Ascending aorta (tissue), 2 donors: ENCODE data around the gene CHAF1B. TPM values are rescaled to one million over a fixed set of nuclear protein-coding genes. Genes with fewer than 3 reads are reported as not detected.

Source experiments
- DNase-seq, 2 donors: peaks; one replicate each; pipeline ENCODE4 v3.0.0-alpha.2; 2019; ENCODE audit warnings: low spot score in 2 of 2
- H3K27ac ChIP-seq, 2 donors: fragments of 200-600 bp; sonication (generic); one replicate each; pipeline ENCODE4 v1.5.1; 2016 to 2017; ENCODE audit warnings: mild to moderate bottlenecking in 1 of 2
- H3K27me3 ChIP-seq: fragments of 200-600 bp; sonication (generic); one replicate; pipeline ENCODE4 v1.5.1; 2017
- H3K36me3 ChIP-seq, 2 donors: fragments of 200-600 bp; sonication (generic); one replicate each; pipeline ENCODE4 v1.5.1; 2016
- H3K4me1 ChIP-seq, 2 donors: fragments of 200-600 bp; sonication (generic); one replicate each; pipeline ENCODE4 v1.5.1; 2016 to 2017; ENCODE audit warnings: mild to moderate bottlenecking in 1 of 2
- H3K4me3 ChIP-seq, 2 donors: fragments of 200-600 bp; sonication (generic); one replicate each; pipeline ENCODE4 v1.5.1; 2016 to 2017; ENCODE audit warnings: mild to moderate bottlenecking in 1 of 2
- H3K9me3 ChIP-seq, 2 donors: fragments of 200-600 bp; sonication (generic); one replicate each; pipeline ENCODE4 v1.5.1; 2016
- CTCF ChIP-seq, 3 experiments: fragments of 200-600 bp in 2 of 3; fragments of 450-650 bp in 1 of 3; sonication (generic) in 2 of 3; IDR thresholded peaks; one replicate each; pipeline ENCODE4 v1.5.1; 2016 to 2019; ENCODE audit warnings: antibody characterized with exemption in 3 of 3, mild to moderate bottlenecking in 1 of 3, moderate library complexity in 1 of 3
- intact Hi-C: fragments of 100-400 bp; cut with DNase I; formaldehyde crosslinking; loops from one replicate; pipeline ENCODE4 v1.15.1; 2023
- total RNA-seq: library from RNA; depleted of rRNA; stranded (reverse); fragments of >200 nt; gene quantifications from one replicate; pipeline ENCODE4 v1.1.0, GENCODE V29; 2016

The CHAF1B gene
- total RNA-seq, 1 donor from 2014 or later: 0.43 TPM

- Histone ChIP-seq H3K4me1 (no peaks in the 10 kb centered on the region), H3K36me3 (peaks cover 0 to 3% of the 10 kb centered on the region in 2 donors), H3K4me3 (no peak overlapping the region), H3K27me3 (no peaks in the 10 kb centered on the region), H3K9me3 (no peaks in the 10 kb centered on the region), H3K27ac (no peak overlapping the region)
- intact Hi-C loops: no loop called here
- TF ChIP-seq CTCF (IDR thresholded peaks at IDR 0.05): no peak
- no peak for DNase-seq
Measured at GRCh38 chr21:36402339-36402738, 17.1 kb downstream of the CHAF1B start.

GRCh38 chr21:36403713-36404112, 18.5 kb downstream of the CHAF1B start:
- no peaks in the 10 kb centered on the region for H3K9me3 ChIP-seq
- no peak overlapping the region for H3K4me3 ChIP-seq
- H3K4me1 ChIP-seq: no peaks in the 10 kb centered on the region
- no peak for TF ChIP-seq CTCF (IDR thresholded peaks at IDR 0.05)
- no peaks in the 10 kb centered on the region for H3K27me3 ChIP-seq
- intact Hi-C loops: no loop called here
- no peak overlapping the region for H3K27ac ChIP-seq
- DNase-seq: no peak
- peaks cover 0 to 3% of the 10 kb centered on the region in 2 donors for H3K36me3 ChIP-seq

GRCh38 chr21:36408568-36408967, 23.4 kb downstream of the CHAF1B start:
- Histone ChIP-seq H3K9me3 (no peaks in the 10 kb centered on the region), H3K27me3 (no peaks in the 10 kb centered on the region), H3K27ac (no peak overlapping the region), H3K36me3 (peaks cover 8 to 18% of the 10 kb centered on the region in 2 donors), H3K4me1 (no peaks in the 10 kb centered on the region), H3K4me3 (no peak overlapping the region)
- intact Hi-C loops: no loop called here
- DNase-seq: no peak
- TF ChIP-seq CTCF (IDR thresholded peaks at IDR 0.05): no peak

- intact Hi-C loops: no loop called here
- no peaks in the 10 kb centered on the region for H3K9me3 ChIP-seq
- no peak overlapping the region for H3K4me3 ChIP-seq
- no peaks in the 10 kb centered on the region for H3K27me3 ChIP-seq
- peaks cover 8 to 18% of the 10 kb centered on the region in 2 donors for H3K36me3 ChIP-seq
- no peak for DNase-seq
- TF ChIP-seq CTCF (IDR thresholded peaks at IDR 0.05): no peak
- H3K27ac ChIP-seq: no peak overlapping the region
- H3K4me1 ChIP-seq: no peaks in the 10 kb centered on the region
Measured at GRCh38 chr21:36411301-36411700, 26.1 kb downstream of the CHAF1B start.

- DNase-seq: no peak
- Histone ChIP-seq H3K27ac (no peak overlapping the region), H3K4me1 (no peaks in the 10 kb centered on the region), H3K4me3 (no peak overlapping the region), H3K9me3 (no peaks in the 10 kb centered on the region), H3K36me3 (peaks cover 8 to 18% of the 10 kb centered on the region in 2 donors), H3K27me3 (no peaks in the 10 kb centered on the region)
- TF ChIP-seq CTCF (IDR thresholded peaks at IDR 0.05): no peak
- intact Hi-C loops: no loop called here
Measured at GRCh38 chr21:36412916-36413315, 27.7 kb downstream of the CHAF1B start.

GRCh38 chr21:36415375-36415774, 30.2 kb downstream of the CHAF1B start:
- H3K4me1 ChIP-seq: no peaks in the 10 kb centered on the region
- H3K27ac ChIP-seq: no peak overlapping the region
- intact Hi-C loops: no loop called here
- no peak overlapping the region for H3K4me3 ChIP-seq
- no peak for DNase-seq
- no peaks in the 10 kb centered on the region for H3K9me3 ChIP-seq
- H3K36me3 ChIP-seq: peaks cover 8 to 18% of the 10 kb centered on the region in 2 donors
- H3K27me3 ChIP-seq: no peaks in the 10 kb centered on the region
- no peak for TF ChIP-seq CTCF (IDR thresholded peaks at IDR 0.05)
